ENCODE measurements around the gene WDR26. TPM values are rescaled to one million over a fixed set of nuclear protein-coding genes. Genes with fewer than 3 reads are reported as not detected.

The WDR26 gene
- total RNA-seq, 2 experiments from 2014 or later, result 173 to 176 TPM

- H3K27ac Mint-ChIP-seq, result no peak overlapping the region
- Histone ChIP-seq H3K9me3 (ENCODE audit: control insufficient read depth in 1 of 2, insufficient read depth in 1 of 2, low read length in 2 of 2) (no peaks in the 10 kb centered on the region), H3K36me3 (ENCODE audit: insufficient read depth, low read length) (peaks cover 85% of the 10 kb centered on the region), H3K4me3 (ENCODE audit: low read length) (no peak overlapping the region), H3K27ac (ENCODE audit: low read depth in 1 of 2, low read length in 2 of 2) (no peak overlapping the region), H3K27me3 (ENCODE audit: control insufficient read depth in 1 of 2, insufficient read depth in 2 of 2, low read length in 2 of 2) (no peaks in the 10 kb centered on the region), H3K4me1 (ENCODE audit: insufficient read depth, low read length) (no peaks in the 10 kb centered on the region)
- peaks cover 93% of the 10 kb centered on the region for H3K36me3 Mint-ChIP-seq (ENCODE audit: low read depth)
- ChIA-PET CTCF (interaction anchor here (0.6 to 1.3 kb wide), 2 partner anchors 22 to 35 kb away, joined by 3 read pairs; no protein-coding TSS in a partner anchor), POLR2A (interaction anchor here (1.0 kb wide), 1 partner anchor 19 kb away, joined by 3 read pairs; no protein-coding TSS in a partner anchor)
- no peaks in the 10 kb centered on the region for H3K27me3 Mint-ChIP-seq
- H3K9me3 Mint-ChIP-seq, result no peaks in the 10 kb centered on the region
- DNase-seq (no peak), ATAC-seq (ENCODE audit: poor library complexity) (no peak)
- peaks cover 51% of the 10 kb centered on the region for H3K4me1 Mint-ChIP-seq (ENCODE audit: low read depth)
- H3K4me3 Mint-ChIP-seq, result no peak overlapping the region
- TF ChIP-seq CTCF (IDR thresholded peaks at IDR 0.05), result no peak
- intact Hi-C loops (cut with DNase I, micrococcal nuclease), result loop anchor here in 1 of 2 experiments (10.0 kb wide), 1 partner anchor 47 kb away; no protein-coding TSS in a partner anchor
Observed at GRCh38 chr1:224408294-224408590, 26.4 kb downstream of the WDR26 start.

- Histone ChIP-seq H3K36me3 (ENCODE audit: insufficient read depth, low read length) (peaks cover 86% of the 10 kb centered on the region), H3K27me3 (ENCODE audit: control insufficient read depth in 1 of 2, insufficient read depth in 2 of 2, low read length in 2 of 2) (no peaks in the 10 kb centered on the region), H3K4me1 (ENCODE audit: insufficient read depth, low read length) (no peaks in the 10 kb centered on the region), H3K4me3 (ENCODE audit: low read length) (no peak overlapping the region), H3K27ac (ENCODE audit: low read depth in 1 of 2, low read length in 2 of 2) (no peak overlapping the region), H3K9me3 (ENCODE audit: control insufficient read depth in 1 of 2, insufficient read depth in 1 of 2, low read length in 2 of 2) (no peaks in the 10 kb centered on the region)
- ChIA-PET CTCF (interaction anchor here (1.3 kb wide), 1 partner anchor 23 kb away, joined by 3 read pairs; no protein-coding TSS in a partner anchor), POLR2A (interaction anchor here (1.0 kb wide), 1 partner anchor 19 kb away, joined by 3 read pairs; no protein-coding TSS in a partner anchor)
- ATAC-seq (ENCODE audit: poor library complexity), result no peak
- peaks cover 94% of the 10 kb centered on the region for H3K36me3 Mint-ChIP-seq (ENCODE audit: low read depth)
- H3K9me3 Mint-ChIP-seq, result no peaks in the 10 kb centered on the region
- TF ChIP-seq CTCF (IDR thresholded peaks at IDR 0.05), result no peak
- intact Hi-C loops (cut with DNase I, micrococcal nuclease), result loop anchor here in 1 of 2 experiments (10.0 kb wide), 1 partner anchor 47 kb away; no protein-coding TSS in a partner anchor
- no peak overlapping the region for H3K4me3 Mint-ChIP-seq
- H3K4me1 Mint-ChIP-seq (ENCODE audit: low read depth), result peaks cover 52% of the 10 kb centered on the region
- no peaks in the 10 kb centered on the region for H3K27me3 Mint-ChIP-seq
- no peak for DNase-seq
- no peak overlapping the region for H3K27ac Mint-ChIP-seq
Observed at GRCh38 chr1:224407571-224408293, 26.9 kb downstream of the WDR26 start.

GRCh38 chr1:224406216-224406615 lies 28.4 kb downstream of the WDR26 start:
- peaks cover 93% of the 10 kb centered on the region for H3K36me3 Mint-ChIP-seq (ENCODE audit: low read depth)
- Histone ChIP-seq H3K9me3 (ENCODE audit: control insufficient read depth in 1 of 2, insufficient read depth in 1 of 2, low read length in 2 of 2) (no peaks in the 10 kb centered on the region), H3K27me3 (ENCODE audit: control insufficient read depth in 1 of 2, insufficient read depth in 2 of 2, low read length in 2 of 2) (no peaks in the 10 kb centered on the region), H3K4me1 (ENCODE audit: insufficient read depth, low read length) (no peaks in the 10 kb centered on the region), H3K4me3 (ENCODE audit: low read length) (no peak overlapping the region), H3K27ac (ENCODE audit: low read depth in 1 of 2, low read length in 2 of 2) (no peak overlapping the region), H3K36me3 (ENCODE audit: insufficient read depth, low read length) (peaks cover 86% of the 10 kb centered on the region)
- POLR2A ChIA-PET, result interaction anchor here (0.7 kb wide), 1 partner anchor 23 kb away, joined by 3 read pairs; no protein-coding TSS in a partner anchor
- intact Hi-C loops (cut with DNase I, micrococcal nuclease), result loop anchor here in 1 of 2 experiments (10.0 kb wide), 1 partner anchor 49 kb away; no protein-coding TSS in a partner anchor
- H3K4me1 Mint-ChIP-seq (ENCODE audit: low read depth), result peaks cover 52% of the 10 kb centered on the region
- no peak for ATAC-seq (ENCODE audit: poor library complexity)
- no peaks in the 10 kb centered on the region for H3K9me3 Mint-ChIP-seq
- no peak for DNase-seq
- H3K4me3 Mint-ChIP-seq, result no peak overlapping the region
- no peaks in the 10 kb centered on the region for H3K27me3 Mint-ChIP-seq
- H3K27ac Mint-ChIP-seq, result peak overlapping the region; percentile 8
- CTCF ChIA-PET, result interaction anchor here (1.1 kb wide), 1 partner anchor 12 kb away, joined by 3 read pairs; no protein-coding TSS in a partner anchor
- TF ChIP-seq CTCF (IDR thresholded peaks at IDR 0.05), result no peak
